Lower leg skin (tissue), 4 donors: Measurements from ENCODE around the gene SLC25A46. TPM values are rescaled to one million over a fixed set of nuclear protein-coding genes. Genes with fewer than 3 reads are reported as not detected.

Experiments used
- DNase-seq, 2 donors: peaks; one replicate each; pipeline ENCODE4 v3.0.0-alpha.2; 2019; ENCODE audit warnings: low spot score in 2 of 2
- H3K4me3 ChIP-seq: fragments of 200-600 bp; sonication (generic); 2 replicates; pipeline ENCODE4 v1.5.1; 2017; ENCODE audit warnings: mild to moderate bottlenecking, low read depth; ENCODE audit not compliant: poor library complexity, severe bottlenecking
- POLR2A ChIP-seq, 2 donors: fragments of 450-650 bp; IDR thresholded peaks; one replicate each; pipeline ENCODE4 v1.6.1; 2016 to 2017; ENCODE audit warnings: antibody characterized with exemption in 2 of 2, mild to moderate bottlenecking in 1 of 2, moderate library complexity in 1 of 2
- WGBS, 2 donors: methylation state at CpG; one replicate each; pipeline ENCODE4 v1.1.5; 2018; 5-methylcytosine and 5-hydroxymethylcytosine counted together
- intact Hi-C: fragments of 100-400 bp; cut with DNase I; formaldehyde crosslinking; loops from one replicate; pipeline ENCODE4 v1.15.0; 2023; ENCODE audit warnings: low total_unique reads
- total RNA-seq, 4 donors: library from RNA; depleted of rRNA; stranded (reverse); fragments of >200 nt; gene quantifications; one replicate each; pipeline ENCODE4 v1.1.0, GENCODE V29; 2016
- TF ChIP-seq, protein P1 (sequence below), 3 donors: fragments of 450-650 bp; IDR thresholded peaks; one replicate each; pipeline ENCODE4 v1.5.1; 2016; ENCODE audit warnings: antibody characterized with exemption in 3 of 3, mild to moderate bottlenecking in 3 of 3, moderate library complexity in 2 of 3

SLC25A46 gene
- total RNA-seq, 4 donors from 2014 or later = 36.6 to 44.7 (median 43.4) TPM

DNA sequence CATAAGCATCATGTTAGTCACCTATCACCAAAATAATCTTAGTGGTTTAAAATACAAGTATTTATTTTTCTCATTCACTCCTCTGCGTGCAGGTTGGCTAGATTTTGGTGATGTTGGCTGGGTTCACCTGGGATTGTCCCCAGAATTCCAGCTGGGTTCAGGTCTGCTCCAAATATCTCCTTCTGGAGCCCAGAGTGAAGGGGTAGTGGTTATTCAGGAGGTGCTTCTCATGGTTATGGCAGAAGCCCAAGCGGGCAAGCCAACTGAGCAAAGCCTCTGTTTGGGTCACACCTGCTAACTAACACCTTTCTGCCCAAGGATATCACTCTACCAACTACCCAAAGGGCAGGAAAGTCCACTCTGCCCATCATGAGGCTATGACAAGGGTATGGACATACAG is 4.7 kb upstream of the SLC25A46 start:
- WGBS, 2 donors = 82 to 93% methylated on average over 2 of the region's 2 CpGs
- DNase-seq = no peak
- intact Hi-C loops = no loop called here
- no peak for TF ChIP-seq POLR2A (IDR thresholded peaks at IDR 0.05)
- TF ChIP-seq, protein P1, sequence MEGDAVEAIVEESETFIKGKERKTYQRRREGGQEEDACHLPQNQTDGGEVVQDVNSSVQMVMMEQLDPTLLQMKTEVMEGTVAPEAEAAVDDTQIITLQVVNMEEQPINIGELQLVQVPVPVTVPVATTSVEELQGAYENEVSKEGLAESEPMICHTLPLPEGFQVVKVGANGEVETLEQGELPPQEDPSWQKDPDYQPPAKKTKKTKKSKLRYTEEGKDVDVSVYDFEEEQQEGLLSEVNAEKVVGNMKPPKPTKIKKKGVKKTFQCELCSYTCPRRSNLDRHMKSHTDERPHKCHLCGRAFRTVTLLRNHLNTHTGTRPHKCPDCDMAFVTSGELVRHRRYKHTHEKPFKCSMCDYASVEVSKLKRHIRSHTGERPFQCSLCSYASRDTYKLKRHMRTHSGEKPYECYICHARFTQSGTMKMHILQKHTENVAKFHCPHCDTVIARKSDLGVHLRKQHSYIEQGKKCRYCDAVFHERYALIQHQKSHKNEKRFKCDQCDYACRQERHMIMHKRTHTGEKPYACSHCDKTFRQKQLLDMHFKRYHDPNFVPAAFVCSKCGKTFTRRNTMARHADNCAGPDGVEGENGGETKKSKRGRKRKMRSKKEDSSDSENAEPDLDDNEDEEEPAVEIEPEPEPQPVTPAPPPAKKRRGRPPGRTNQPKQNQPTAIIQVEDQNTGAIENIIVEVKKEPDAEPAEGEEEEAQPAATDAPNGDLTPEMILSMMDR (IDR thresholded peaks at IDR 0.05) = no peak
- H3K4me3 ChIP-seq = no peak overlapping the region

DNA sequence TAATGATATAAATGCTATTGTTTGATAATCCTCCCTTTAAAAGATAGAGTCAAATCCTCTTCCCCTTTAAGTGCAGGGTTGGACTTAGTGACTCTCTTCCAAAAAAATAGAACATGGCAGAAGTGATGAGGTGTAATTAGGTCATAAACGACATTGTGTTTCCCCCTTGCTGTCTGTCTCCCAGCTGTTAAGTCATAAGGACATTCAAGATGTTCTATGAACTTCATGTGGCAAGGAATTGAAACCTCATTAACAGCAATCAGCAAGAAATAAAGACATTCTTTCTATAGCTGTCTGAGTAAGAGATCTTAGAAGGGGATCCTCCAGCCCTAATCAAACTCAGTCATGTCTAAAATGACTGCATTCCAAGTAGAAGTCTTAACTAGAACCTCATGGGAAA is 3.3 kb upstream of the SLC25A46 start:
- intact Hi-C loops = no loop called here
- DNase-seq = no peak
- H3K4me3 ChIP-seq = no peak overlapping the region
- TF ChIP-seq POLR2A (IDR thresholded peaks at IDR 0.05) = no peak
- TF ChIP-seq, protein P1 (IDR thresholded peaks at IDR 0.05) = no peak
- WGBS, 2 donors = 28 to 31% methylated on average over 1 of the region's 1 CpG

DNA sequence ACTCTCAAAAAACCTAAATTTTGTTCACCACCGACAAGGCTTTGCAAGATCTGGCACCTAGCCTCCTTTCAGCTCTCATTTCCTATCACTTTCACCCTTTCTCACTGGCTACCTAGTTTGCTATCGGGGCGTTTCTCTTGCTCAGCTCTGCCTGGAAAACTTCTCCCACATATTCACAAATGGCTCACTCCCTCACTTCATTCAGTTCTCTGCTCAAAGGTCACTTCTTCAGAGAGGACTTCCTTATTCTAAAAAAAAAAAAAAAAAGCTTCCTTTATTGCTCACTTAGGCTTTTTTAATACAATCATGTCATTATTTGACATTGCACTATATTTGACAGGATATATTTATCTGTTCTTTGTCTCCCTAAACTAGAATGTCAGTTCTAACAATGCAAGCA is 2.1 kb upstream of the SLC25A46 start:
- WGBS, 2 donors = 74 to 75% methylated on average over 3 of the region's 3 CpGs
- intact Hi-C loops = no loop called here
- TF ChIP-seq, protein P1 (IDR thresholded peaks at IDR 0.05) = no peak
- no peak for TF ChIP-seq POLR2A (IDR thresholded peaks at IDR 0.05)
- H3K4me3 ChIP-seq = no peak overlapping the region
- no peak for DNase-seq

DNA sequence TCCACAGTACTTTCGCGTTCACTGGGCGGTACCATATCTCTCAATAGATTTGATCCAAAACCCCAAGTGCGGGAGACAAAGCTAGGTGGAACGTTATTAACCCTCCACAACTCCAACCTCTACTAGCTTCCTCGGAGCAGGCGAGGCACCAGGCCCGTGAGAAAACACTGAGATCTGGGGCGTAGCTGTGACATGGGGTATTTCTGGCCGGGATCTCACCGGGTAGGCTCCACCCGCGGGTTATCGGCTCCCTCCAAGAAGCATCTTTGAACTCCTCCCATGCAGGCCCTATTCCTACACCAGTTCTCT is 350 bp upstream of the SLC25A46 start:
- peak overlapping the region; percentile 95 for H3K4me3 ChIP-seq
- DNase-seq = peak in 1 of 2 donors; percentile 15
- 0 to 2% methylated on average over 14 of the region's 14 CpGs for WGBS, 2 donors
- intact Hi-C loops = no loop called here
- TF ChIP-seq, protein P1 (IDR thresholded peaks at IDR 0.05) = no peak
- TF ChIP-seq POLR2A (IDR thresholded peaks at IDR 0.05) = no peak

DNA sequence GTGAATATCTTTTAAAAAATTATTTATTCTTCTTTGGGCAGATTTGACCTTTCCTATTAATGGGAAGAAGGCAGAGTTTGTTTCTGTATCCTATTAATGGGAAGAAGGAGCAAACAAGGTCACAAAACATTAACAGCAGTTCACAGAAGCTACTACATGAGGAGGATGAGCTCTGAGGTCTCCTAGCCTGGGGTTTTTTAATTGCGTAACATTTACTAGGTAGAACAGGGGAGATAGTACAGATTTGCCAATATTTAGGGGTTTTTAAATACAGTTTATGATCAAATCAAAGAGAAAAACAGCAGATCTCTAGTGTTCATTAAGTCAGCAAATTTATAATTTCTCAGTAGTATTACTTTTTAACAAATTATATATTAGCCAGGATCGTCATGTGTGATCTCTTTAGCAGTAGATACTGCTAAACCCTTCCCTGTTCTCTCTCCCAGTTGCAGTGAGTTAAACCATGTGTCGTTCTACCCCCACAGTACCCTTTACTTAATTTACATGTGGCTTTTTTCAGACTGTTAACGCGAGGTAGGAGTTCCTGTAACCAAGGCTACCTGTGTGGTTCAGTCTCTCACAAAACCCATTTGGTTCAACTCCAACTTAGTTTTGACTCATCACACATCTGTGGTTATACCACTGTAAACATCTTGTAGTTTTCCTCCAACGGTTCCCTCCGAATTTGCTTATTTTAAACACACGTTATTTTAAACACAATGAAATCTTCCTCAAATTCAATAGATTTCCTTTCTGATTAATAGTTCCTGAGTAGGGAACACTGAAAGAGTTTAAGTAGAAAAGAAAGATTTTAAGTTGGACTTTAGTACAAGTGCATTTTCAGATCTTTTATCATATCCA is 13.3 kb downstream of the SLC25A46 start:
- no peak overlapping the region for H3K4me3 ChIP-seq
- WGBS, 2 donors = 67 to 74% methylated on average over 8 of the region's 8 CpGs
- TF ChIP-seq POLR2A (IDR thresholded peaks at IDR 0.05) = no peak
- TF ChIP-seq, protein P1 (IDR thresholded peaks at IDR 0.05) = no peak
- DNase-seq = no peak
- intact Hi-C loops = loop anchor here (10.0 kb wide), 1 partner anchor 313 kb away; no protein-coding TSS in a partner anchor
